GM18861 (cell line): ENCODE data around the gene ESPN.
"Not testable (repeated sequence)": the region's sequence is repeated elsewhere in the genome, so short reads cannot be mapped to it uniquely, and the experiment has no call there.

Source experiments
- ATAC-seq: cut with Tn5 transposase; IDR thresholded peaks from one replicate; pipeline ENCODE4 v1.9.1; 2021; ENCODE audit not compliant: unreplicated experiment

ESPN gene, protein sequence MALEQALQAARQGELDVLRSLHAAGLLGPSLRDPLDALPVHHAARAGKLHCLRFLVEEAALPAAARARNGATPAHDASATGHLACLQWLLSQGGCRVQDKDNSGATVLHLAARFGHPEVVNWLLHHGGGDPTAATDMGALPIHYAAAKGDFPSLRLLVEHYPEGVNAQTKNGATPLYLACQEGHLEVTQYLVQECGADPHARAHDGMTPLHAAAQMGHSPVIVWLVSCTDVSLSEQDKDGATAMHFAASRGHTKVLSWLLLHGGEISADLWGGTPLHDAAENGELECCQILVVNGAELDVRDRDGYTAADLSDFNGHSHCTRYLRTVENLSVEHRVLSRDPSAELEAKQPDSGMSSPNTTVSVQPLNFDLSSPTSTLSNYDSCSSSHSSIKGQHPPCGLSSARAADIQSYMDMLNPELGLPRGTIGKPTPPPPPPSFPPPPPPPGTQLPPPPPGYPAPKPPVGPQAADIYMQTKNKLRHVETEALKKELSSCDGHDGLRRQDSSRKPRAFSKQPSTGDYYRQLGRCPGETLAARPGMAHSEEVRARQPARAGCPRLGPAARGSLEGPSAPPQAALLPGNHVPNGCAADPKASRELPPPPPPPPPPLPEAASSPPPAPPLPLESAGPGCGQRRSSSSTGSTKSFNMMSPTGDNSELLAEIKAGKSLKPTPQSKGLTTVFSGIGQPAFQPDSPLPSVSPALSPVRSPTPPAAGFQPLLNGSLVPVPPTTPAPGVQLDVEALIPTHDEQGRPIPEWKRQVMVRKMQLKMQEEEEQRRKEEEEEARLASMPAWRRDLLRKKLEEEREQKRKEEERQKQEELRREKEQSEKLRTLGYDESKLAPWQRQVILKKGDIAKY

GRCh38 chr1:6424619-6425593 lies at the start of gene ESPN:
ESPN (plus strand) TSS chr1:6424776; CDS start chr1:6424956, 180 bp downstream.
- no peak for ATAC-seq

GRCh38 chr1:6378096-6378746 lies 46.4 kb upstream of the ESPN start:
- no peak for ATAC-seq

DNA sequence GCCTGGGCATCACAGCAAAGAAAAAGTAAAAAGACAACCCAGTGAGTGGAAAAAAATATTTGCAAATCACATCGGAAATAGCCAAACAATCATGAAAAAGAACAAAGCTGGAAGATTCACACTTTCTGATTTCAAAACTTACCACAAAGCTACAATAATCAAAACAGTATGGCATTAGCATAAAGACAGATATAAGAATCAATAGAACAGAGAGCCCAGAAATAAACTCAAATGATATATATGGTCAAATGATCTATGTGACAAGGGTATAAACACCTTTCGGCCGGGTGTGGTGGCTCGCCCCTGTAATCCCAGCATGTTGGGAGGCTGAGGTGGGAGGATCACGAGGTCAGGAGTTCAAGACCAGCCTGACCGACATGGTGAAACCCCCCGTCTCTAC lies 44.5 kb upstream of the ESPN start:
- no peak for ATAC-seq

DNA sequence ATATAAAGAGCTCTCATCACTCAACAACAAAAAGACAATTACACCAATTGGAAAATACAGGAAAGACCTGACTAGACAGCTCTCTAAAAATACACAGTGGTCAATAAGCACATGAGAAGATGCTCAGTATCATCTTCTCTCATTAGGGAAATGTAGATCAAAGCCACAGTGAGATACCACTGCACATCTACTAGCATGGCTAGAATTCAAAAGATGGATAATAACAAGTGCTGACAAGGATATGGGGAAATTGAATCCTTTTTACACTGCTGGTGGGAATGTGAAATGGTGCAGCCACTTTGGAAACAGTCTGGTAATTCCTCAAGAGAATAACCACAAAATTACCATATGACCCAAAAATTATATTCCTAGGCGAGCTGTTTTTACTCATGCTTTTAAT lies 40.4 kb upstream of the ESPN start:
- no peak for ATAC-seq

DNA sequence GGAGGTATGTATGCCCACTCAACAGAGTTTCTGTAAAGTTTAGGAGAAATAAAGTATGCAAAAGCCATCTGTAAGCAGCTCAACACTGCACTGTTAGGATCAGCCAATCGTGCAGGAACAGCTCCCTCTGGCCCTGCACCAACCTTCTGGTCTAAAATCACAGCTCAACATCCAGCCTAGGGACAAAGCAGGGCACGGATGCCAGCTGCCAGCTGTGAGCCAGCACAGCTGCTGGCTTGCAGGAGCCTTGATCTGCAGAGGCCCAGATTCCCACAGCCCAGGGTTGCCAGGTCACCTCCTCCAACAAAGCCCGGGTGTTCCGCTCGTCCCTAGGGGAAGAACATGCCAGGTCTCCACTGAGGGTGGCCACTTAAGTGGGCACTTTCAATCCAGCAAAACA lies 39.6 kb upstream of the ESPN start:
- ATAC-seq: no peak

GRCh38 chr1:6385488-6386191 lies 38.9 kb upstream of the ESPN start:
- ATAC-seq: no peak

DNA sequence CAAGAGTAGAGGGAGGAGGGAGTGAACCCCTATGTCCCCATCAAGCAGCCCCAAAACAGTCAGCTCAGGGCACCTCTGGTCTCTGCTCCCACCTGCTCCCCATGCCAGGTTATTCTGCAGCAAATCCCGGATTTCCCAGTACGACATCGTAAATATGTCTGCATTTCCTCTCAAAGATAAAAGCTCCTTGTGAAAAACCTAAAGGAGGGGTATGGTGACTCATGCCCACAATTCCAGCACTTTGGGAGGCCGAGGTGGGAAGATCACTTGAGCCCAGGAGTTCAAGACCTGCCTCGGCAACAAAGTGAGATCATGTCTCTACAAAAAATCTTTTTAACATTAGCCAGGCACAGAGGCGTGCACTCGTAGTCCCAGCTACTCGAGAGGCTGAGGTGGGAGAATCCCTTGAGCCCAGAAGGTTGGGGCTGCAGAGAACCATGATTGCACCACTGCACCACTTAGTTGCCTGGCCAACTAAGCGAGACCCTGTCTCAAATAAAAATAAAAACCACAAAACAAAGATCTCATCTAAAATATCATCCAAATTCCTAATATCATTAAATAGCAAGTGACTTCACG lies 38.1 kb upstream of the ESPN start:
- no peak for ATAC-seq

GRCh38 chr1:6389971-6390370 lies 34.6 kb upstream of the ESPN start:
- ATAC-seq: no peak

- peak; percentile 2 for ATAC-seq
These were observed 32.4 kb upstream of the ESPN start for GRCh38 chr1:6391951-6392808.

DNA sequence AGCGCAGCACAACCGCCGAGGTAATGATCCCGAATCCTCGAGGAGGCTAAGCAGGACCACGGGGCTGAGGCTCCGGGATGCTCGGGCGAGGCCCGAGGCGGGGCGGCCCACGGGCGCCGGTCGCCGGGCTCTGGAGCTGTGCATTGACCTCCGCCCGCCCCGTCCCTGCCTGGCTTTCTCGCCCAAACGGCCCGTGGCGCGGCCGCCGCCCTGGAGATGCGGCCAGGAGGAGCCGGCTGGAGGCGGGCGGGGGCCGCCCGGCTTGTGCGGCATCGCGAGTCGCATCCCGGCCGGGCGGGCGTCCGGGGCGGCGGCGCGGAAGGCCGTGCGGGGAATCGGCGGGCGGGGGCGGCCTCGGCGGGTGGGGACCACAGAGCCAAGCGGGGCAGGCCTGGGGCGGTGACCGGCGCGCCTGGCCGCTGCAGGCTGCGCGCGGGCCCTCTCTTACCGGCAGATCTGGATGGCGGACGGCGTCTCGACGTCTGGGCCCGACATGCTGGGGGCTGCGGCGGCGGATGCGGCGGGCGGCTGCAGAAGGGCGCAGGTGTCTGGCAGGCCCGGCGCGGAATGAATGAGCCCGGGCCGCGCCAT lies 31.7 kb upstream of the ESPN start:
- peak; percentile 10 for ATAC-seq

DNA sequence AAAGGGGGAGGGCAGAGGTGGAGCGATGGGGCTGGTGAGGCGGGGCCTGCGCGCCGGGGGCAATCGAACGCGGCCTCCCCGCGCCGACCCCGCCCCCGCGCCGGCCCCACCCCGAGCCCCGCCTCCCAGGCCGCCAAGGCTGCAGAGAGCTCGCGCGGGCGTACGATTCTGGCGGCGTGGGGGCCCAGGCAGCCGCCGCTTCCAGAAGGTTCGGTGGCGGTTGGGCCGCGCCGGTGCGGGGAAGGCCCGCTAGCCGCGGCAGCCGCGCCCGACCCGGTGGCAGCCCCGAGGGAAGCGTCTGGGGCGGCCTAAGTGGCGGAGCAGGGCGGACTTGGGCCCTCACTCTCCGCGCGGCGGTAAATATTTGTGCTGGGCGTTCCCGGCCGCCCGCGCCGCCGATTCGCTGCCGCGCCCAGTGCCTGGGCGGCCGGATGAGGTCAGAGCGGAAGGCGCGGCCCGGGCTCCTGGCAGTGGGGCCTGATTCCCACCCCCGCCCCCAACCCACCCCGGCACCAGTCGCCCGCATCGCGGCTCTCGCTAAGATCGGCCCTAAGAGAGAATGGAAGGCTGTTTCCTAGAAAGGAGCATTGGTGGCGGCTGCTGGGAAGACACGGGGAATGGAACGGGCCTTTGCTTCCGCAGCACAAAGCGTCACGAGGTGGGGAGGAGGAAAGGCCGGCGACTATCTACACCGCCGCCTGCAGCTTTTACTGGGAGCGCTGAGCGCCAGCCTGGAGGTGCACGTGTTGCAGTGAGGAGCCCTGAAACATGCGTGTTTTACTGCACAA lies 31.0 kb upstream of the ESPN start, which contains the start of gene ACOT7:
Gene ACOT7, minus strand, starts transcription at position 368 of the 788 bp plus-strand sequence. CDS start 368 bp downstream, outside the sequence.
- ATAC-seq: peak; percentile 76

DNA sequence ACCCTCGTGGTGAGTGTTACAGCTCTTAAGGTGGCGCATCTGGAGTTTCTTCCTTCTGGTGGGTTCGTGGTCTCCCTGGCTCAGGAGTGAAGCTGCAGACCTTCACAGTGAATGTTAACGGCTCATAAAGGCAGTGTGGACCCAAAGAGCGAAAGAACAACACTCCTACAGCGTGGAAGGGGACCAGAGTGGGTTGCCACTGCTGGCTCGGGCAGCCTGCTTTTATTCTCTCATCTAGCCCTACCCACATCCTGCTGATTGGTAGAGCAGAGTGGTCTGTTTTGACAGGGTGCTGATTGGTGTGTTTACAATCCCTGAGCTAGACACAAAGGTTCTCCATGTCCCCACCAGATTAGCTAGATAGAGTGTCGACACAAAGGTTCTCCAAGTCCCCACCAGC lies 29.4 kb upstream of the ESPN start:
- not testable (repeated sequence) for ATAC-seq

- ATAC-seq: not testable (repeated sequence)
These were observed 28.8 kb upstream of the ESPN start for GRCh38 chr1:6395781-6396244.

DNA sequence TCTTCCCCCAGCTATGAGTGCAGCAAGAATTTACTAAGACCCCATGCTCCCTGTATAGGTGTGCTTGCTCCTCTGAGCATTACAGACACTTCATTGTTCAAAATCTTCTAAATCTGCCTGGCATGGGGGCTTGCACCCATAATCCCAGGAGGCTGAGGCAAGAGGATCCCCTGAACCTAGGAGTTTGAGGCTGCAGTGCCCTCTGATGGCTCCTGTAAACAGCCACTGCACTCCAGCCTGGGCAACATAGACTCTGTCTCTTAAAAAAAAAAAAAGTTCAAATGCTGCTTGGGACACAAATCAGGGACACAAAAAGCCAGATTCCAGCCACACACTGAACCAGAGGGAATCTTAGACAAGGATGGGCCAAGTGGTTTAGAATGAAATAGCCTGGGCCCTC lies 27.6 kb upstream of the ESPN start:
- no peak for ATAC-seq

DNA sequence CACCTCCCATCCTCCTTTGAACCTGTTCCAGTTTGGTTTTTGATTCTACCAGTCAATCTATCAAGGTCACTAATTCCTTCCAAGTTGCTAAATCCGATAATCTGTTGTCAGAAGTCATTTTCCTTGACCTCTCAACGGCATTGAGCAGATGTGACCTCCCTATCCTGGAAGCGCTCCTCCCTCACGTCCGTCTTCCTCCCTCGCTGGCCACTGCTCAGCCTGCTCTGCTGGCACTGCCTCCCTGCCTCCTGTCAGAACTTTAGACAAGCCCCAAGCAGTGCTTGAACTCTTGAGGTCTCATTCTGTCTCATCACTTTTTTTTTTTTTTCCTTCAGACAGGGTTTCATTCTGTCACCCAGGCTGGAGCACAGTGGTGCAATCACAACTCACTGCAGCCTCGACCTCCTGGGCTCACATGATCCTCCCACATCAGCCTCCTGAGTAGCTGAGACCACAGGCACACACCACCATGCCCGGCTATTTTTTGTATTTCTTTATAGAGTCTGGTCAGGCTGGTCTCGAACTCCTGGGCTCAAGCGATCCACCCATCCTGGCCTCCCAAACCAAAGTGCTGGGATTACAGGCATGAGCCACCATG lies 26.6 kb upstream of the ESPN start:
- ATAC-seq: no peak

- no peak for ATAC-seq
These were observed 25.3 kb upstream of the ESPN start for GRCh38 chr1:6399294-6399693.

DNA sequence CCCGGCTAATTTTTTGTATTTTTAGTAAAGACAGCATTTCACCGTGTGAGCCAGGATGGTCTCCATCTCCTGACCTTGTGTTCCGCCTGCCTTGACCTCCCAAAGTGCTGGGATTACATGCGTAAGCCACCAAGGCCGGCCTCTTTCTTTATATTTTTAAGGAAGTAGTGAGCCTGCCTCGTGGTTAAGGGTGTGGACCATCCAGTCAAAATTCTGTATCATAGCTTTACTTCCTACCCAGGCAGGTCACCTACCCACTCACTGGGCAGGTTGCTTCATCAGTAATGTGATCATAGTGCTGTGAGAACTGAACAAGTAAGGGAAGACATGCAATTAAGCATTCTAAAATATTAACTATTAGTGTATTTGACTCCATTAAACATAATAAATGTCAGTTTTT lies 22.9 kb upstream of the ESPN start:
- ATAC-seq: no peak
